HG03097 (cell line): ENCODE data around the gene ATP5MC2.
A peak's percentile ranks its signal among the peaks of the same experiment; 100 is the strongest.
"Not testable (repeated sequence)": the region's sequence is repeated elsewhere in the genome, so short reads cannot be mapped to it uniquely, and the experiment has no call there.

ENCODE experiments used
- ATAC-seq: cut with Tn5 transposase; IDR thresholded peaks from one replicate; pipeline ENCODE4 v1.9.1; 2021; ENCODE audit not compliant: unreplicated experiment, low FRiP score

The ATP5MC2 gene

DNA sequence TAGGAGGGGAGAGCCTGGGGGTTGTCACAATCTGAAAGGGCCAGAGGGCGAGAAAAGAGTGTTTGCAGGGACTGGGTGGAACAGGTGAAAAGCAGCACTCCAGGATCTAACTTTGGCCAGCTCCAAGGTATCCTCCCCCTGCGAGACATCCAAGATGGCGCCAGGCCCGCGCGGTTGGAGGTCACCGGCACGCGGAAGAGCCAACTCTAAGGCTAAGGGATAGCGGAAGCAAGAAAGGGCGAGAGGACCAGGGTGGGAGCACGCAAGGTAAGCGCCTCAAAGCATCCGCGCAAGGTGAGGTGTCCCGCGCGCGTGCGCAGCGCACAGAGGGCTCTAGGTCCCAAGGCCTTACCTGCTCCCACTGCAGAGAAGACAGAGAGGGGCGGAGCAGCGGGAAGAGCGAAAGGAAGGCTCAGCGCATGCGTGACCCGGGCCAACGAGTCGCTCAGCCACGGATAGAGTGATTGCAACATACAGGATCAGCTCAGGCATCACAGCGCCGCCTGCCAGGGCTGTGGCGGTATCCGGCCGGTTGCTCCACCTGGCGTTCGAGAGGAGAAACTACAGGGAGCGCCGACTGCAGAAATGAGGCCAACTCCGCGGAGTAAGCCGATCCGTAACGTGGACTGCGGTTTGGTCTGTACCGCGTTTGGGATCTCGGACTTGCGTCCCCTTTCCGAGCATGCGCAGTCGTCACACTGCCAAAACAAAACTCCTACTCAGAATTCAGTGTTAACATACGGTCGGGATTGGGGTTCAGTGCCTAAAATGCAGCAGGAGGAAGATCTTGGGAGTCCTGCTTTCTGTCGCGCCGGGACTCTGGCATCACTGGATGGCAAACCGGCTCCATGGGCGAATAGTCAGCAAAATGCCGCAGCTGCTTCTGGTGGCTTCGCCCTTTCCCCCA, at the start of gene ATP5MC2:
Gene ATP5MC2, minus strand, starts transcription at position 383 of the 907 bp plus-strand sequence. CDS start 3,469 bp downstream, outside the sequence.
- ATAC-seq = peak; percentile 89

- no peak for ATAC-seq
Observed at GRCh38 chr12:53722450-53723041, 46.7 kb upstream of the ATP5MC2 start.

DNA sequence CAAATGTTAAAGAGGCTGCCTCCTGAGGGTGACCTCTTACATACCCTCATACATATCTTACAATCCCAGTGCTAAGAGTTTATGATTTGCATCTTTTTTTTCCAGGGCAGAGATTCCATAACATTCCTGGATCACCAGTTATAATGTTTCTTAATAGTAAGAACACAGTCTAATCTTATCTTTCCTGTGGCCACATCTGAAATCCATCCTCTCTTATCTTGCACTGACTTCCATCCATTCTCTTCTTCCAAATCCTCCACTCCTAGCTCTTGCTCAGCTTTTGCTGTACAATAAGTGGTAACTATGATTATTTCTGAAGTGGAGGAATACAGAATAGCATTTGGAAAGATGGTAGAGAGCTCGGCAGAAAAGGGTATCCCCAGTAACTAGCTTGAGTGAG, 45.1 kb upstream of the ATP5MC2 start:
- no peak for ATAC-seq

DNA sequence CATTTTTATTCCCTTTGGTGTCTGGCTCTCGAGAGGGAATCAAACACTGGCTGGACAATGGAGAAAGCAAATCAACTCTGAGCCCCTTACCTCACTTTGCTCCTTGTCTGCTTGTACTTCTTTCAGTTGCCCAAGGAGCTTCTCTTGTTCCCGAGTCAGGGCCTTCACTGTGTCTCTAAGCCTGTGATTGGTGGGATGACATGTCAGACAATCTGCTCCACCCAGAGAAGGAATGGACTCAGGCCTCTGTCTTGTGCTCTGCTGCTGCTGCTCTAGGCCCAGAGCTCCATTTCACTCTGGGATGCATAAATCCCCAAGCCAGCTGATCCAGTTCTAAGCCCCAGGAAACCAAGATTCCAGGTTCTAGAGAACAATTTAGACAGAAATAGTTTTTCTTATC, 43.8 kb upstream of the ATP5MC2 start:
- no peak for ATAC-seq

DNA sequence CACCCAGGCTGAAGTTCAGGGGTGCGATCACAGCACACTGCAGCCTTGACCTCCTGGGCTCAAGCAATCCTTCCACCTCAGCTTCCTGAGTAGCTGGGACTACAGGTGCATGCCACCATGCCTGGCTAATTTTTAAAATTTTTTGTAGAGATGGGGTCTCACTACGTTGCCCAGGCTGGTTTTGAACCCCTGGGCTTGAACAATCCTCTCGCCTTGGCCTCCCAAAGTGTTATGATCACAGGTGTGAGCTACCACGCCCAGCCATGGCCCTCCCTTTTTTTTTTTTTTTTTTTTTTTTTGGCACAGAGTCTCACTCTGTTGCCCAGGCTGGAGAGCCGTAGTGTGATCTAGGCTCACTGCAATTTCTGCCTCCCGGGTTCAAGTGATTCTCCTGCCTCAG, 42.7 kb upstream of the ATP5MC2 start:
- not testable (repeated sequence) for ATAC-seq

DNA sequence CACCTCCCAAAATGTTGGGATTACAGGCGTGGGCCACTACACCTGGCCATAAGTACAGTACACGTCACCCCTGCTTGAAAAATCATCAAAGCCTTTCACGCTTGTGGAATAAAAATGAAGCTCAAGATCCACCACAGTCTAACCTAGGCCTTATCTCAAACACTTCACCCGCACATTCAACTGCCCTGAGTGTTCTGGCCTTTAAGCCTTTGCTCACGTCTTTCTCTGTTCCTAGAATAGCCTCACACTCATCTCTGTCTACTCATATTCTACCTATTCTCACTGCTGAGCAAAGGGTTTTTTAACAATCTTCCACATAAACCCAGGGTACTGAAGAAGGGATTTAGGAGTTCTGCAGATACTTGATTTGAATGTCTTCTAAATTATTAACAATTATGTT, 41.4 kb upstream of the ATP5MC2 start:
- ATAC-seq = no peak

GRCh38 chr12:53714004-53714403, 38.1 kb upstream of the ATP5MC2 start:
- ATAC-seq = no peak

GRCh38 chr12:53713516-53713915, 37.6 kb upstream of the ATP5MC2 start:
- ATAC-seq = no peak

DNA sequence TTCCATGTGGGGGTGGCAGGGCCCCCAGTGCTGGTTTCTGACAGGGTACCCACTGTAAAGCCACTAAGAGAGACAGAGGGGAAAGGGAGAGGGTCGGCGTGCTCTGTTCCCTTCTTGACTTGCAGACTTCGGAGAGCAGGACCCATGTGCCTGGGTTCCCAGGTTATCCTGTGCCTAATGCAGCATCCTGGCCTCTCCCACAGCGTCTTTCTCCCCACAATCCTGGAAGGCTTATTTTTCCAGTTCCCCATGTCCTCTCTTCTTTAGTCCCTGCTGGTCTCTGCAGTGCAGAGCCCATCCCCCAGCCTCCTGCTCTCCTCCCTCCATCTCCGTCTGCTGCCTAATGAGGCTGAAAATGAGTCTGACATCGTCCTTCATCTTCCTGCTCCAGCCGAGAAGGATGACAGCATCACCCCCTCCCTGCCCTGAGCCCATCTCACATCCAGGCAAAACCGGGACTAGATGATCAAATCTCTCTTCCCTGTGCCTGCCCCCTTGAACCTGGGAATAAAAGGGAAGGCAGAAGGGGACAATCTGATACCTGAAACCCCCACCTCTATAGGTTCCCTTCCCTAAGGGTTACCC, 36.3 kb upstream of the ATP5MC2 start:
- ATAC-seq = no peak

DNA sequence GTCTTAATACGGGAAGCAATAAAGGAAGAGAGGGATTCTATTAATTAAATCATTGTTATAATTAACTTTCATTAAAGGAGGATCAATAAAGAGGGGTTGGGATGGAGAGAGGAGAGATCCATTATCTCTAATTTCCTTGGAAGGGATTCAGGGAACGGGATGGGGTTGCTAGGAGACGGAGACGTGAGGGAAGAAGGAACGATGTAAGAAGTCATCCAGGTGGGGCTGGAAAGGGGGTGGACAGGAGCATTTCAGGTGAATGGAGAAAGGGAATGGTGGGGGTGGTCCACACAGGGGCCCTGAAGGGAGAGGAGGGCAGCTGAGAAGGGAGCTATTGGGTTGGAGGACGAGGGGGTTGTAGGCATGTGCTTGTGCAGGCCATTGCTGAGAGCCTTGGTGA, 34.2 kb upstream of the ATP5MC2 start:
- no peak for ATAC-seq

DNA sequence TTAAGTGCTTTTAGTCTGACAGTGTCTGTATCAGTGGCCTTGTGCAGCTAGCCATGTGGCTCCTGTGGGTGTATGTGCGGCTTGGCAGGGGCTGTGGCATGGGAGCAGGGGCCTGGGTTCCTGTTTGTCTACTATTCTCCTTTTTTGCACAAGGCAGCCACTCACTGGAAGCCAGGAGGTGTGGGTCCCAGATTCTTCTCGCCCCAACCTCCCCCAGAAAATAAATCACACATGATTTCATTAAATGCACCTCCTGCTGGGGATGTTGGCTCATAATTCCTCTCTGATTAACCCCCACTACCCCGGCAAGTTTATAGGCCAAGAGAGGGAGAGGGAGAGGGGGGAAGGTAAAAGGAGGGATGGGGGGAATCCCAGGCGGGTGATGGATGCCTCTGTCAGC, 33.8 kb upstream of the ATP5MC2 start:
- no peak for ATAC-seq

DNA sequence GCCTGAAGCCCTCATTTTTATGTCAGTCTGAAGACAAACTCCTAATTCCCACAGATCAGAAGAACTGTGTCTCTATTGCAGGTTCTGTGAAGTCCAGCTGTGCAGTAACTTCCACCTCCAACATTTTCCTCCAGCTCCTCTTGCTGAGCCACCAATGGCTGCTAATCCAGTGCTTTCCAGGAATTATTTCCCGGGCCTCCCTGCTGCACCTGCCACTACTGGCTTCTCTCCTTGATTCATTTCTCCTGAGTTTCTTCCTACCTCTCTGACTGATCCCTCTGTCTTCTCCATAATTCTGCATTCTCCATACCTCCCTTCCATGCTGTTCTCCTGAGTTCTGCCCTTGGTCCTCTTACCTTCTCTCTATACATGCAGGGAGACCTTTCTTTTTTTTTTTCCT, 30.2 kb upstream of the ATP5MC2 start:
- no peak for ATAC-seq

- no peak for ATAC-seq
Observed at GRCh38 chr12:53703756-53704155, 27.9 kb upstream of the ATP5MC2 start.

DNA sequence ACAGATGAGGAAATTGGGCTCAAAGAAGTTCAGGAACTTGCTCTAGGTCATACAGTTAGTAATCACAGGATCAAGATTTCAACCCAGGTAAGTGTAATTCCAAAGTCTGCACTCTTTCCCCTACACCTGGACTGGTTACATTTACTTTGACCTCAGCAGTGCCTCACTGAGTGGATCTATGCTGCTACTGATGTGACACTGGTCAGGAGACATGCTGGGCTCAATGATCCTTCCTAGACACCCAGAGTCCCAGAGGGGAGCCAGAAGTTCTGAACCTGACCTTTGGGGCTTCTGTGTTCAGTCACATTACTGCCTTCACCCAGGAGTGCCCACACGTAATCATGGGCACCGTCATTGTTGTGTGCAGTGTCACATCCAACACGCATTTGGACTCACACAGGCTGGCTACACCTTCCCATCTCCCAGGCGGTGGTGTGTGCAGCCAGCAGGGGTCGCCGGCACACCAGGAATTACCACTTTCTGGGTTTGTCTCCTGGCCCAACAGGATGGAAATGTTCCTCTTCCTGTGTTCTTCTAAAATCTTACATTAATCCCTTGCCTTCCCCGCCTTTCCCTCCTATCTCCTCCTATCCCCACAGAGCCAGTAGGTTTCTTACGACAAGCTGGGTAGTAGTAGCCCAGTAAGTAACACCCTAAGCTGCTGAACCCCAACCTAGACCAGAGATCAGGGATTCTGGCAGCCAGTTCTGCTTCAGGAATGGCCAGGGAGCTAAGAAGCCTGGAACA, 25.8 kb upstream of the ATP5MC2 start:
- ATAC-seq = no peak

DNA sequence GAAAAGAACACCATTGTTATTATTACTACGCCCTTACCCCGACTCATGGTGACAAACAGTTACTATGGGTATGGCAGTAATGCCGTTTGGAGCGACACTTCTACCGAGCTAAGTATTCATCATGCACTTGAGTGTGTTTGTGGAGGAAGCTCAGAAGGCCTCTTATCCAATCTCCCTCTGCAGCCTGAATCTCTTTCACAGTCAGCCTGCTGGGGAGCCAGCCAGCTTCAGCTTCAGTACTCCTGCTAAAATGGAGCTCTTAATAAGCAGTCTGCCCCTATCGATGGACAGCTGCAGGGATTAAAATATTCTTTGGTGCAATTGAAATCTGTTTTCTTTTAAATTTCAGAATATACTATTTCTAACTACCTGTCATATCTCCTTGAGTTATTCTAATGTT, 24.7 kb upstream of the ATP5MC2 start:
- no peak for ATAC-seq

DNA sequence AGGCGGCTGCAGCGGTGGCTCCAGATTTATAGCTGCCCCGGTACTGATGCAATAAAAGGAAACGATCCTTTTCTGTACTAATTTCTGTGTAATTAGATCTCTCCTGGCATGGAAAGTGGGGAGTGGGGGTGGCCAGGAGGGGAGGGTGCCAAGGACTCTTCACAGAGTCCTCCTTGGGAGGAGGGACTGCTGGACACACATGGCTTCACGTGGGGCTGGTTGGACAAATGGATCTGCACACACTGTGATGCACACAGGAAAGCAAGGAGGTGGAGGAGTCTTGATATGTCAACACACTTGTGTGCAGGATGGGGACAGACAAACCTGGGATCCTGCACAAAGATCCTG, 23.8 kb upstream of the ATP5MC2 start:
- no peak for ATAC-seq

DNA sequence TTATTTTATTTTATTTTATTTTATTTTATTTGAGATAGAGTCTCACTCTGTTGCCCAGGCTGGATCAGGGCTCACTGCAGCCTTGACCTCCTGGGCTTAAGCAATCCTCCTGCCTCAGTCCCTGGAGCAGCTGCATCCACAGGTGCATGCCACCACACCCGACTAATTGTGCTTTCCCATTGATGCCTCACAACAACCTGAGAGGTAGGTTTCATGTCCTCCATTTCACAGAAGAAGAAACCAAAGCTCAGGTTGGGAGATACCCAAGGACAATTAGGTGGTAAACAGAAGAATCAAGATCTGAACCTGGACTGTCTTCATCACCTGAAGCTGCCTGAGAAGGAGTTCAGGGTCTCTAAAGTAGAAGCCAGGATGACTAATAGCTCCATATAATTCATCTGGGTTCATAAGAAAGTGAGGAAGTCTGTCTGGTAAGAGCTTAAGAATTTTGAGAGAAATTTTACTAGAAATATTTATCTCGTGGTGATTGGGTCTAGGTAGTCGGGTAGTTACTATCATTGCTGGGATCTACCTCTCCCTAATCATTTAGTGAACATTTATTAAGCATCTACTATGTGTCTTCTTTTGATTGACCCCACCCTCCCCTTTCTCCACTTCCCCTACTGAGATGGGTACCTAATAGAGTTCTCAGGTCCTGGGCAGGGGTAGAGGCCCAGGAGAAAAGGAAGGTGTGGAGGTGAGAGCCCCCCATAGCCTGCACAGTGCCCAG, 23.2 kb upstream of the ATP5MC2 start:
- no peak for ATAC-seq

GRCh38 chr12:53696655-53697331, 20.9 kb upstream of the ATP5MC2 start:
- ATAC-seq = no peak

DNA sequence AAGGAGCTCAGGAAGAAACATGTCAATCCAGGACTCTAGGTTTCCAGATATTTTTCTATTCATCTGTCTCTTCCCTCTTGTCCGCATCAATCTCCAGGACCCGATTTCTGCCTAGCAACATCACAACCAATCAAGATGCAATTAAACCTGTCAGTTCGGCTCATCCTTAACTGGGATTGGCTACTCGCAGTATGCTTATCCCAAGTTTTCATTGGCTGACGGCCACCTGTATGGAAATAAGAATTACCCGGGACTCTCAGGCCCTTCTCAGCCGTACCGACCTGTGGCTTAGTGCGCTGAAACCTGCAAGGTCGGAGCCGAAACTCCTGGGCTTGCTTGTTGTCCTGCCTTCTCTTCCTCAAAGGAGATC, 20.4 kb upstream of the ATP5MC2 start:
- ATAC-seq = no peak
